ENCODE measurements around the gene KDM6A.
A peak's percentile ranks its signal among the peaks of the same experiment; 100 is the strongest.
"Not testable (repeated sequence)": the region's sequence is repeated elsewhere in the genome, so short reads cannot be mapped to it uniquely, and the experiment has no call there.

KDM6A gene

GRCh38 chrX:44872821-44873414 is at the start of gene KDM6A:
Gene KDM6A, plus strand, starts transcription at chrX:44873188. Its CDS starts 364 bp downstream, at chrX:44873552.
- DNase-seq = peak; percentile 79 to 82

GRCh38 chrX:44823193-44823592 is 49.8 kb upstream of the KDM6A start:
- DNase-seq = not testable (repeated sequence)

DNA sequence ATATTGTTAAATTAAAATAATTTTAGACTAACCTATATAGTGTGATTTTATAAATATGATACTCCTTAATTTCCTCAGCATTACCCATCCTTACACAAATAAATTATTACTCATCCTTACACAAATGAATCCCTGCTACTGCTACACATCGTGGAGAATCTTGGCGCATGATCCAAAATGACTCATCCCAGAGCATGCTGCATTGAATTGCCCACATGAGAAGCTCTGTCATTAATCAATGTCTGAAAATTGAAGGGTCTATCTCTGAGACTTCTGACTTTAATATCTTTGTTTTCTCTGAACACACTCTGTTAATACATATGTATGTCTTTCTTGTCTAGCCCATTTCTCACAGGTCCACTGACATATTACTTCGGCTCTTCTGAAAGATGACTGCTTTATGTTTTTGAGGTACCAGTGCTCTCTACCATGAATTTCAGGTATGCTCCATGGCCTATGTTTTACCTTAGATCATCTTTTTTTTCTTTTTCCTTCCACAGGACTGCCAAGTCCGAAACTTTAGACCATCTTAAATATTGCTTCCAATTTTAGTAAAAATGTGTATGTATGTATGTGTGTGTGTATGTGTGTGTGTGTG is 44.9 kb upstream of the KDM6A start:
- DNase-seq = no peak

DNA sequence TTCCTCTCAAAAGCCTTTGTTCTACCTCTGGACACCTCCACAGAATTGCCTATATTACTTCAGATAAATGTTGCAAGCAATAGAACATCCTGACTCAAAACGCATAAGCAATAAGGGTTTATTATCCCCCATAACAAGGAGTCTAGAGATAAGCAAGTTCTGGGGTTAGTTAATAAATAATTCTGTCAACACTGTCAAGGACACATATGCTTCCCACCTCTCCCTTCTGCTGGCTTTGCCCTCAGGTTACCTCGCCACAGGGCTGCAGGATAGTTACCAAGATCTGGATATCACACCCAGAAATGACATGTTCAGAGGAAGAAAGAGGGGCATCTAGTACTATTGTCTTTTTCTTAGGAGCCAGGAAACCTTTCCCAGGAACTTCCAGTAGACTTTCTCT is 43.2 kb upstream of the KDM6A start:
- no peak for DNase-seq

GRCh38 chrX:44842550-44843317 is 30.3 kb upstream of the KDM6A start:
- DNase-seq = no peak

DNA sequence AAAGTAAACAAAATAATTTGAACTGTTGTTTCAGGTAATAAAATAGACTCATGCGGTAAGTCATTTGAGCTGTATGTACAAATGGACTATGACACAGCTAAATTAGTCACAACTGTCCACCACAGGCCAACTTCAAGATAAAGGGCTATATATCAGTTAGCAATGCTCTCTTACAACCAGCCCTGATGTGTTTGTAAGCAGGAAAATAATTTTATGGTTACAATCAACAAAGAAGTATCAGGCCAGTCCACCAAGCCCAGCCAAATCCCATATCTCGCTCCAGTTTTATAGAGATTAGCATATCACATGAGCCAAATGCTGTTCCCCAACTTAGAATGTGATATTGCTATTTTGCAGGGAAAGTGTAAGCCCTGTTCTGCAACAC is 29.7 kb upstream of the KDM6A start:
- no peak for DNase-seq

DNA sequence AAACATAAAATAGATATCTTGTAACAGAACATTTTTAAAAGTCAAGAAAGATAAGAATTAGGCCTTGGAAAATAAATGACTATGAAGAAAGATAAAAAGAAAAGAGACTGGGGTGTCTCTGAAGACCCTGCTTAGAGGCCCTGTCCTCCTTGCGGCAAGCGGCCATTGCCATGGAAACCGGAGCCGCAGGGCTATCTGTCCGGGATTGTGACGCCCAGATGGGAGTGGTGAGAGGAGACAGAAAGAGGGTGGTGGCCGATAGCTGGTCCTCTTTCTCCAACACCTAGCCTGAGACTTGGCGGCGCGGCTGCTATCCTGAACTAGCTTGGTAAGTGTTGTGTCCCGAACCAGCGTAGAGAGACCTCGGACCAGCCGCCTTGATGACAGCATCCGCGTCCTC is 29.2 kb upstream of the KDM6A start, which contains the start of gene DUSP21:
Gene DUSP21 (plus strand): TSS at position 269 of the 400 bp plus-strand sequence. CDS start 112 bp downstream, at position 381.
- DNase-seq = no peak

DNA sequence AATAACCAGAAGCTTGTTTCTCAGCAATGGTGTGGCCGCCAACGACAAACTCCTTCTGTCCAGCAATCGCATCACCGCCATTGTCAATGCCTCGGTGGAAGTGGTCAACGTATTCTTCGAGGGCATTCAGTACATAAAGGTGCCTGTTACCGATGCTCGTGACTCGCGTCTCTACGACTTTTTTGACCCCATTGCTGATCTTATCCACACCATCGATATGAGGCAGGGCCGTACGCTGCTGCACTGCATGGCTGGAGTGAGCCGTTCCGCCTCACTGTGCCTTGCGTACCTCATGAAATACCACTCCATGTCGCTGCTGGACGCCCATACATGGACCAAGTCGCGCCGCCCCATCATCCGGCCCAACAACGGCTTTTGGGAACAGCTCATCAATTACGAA is 28.8 kb upstream of the KDM6A start:
- no peak for DNase-seq

GRCh38 chrX:44850891-44851290 is 22.1 kb upstream of the KDM6A start:
- DNase-seq = not testable (repeated sequence)

GRCh38 chrX:44871114-44871645 is 1.8 kb upstream of the KDM6A start:
- DNase-seq = no peak

DNA sequence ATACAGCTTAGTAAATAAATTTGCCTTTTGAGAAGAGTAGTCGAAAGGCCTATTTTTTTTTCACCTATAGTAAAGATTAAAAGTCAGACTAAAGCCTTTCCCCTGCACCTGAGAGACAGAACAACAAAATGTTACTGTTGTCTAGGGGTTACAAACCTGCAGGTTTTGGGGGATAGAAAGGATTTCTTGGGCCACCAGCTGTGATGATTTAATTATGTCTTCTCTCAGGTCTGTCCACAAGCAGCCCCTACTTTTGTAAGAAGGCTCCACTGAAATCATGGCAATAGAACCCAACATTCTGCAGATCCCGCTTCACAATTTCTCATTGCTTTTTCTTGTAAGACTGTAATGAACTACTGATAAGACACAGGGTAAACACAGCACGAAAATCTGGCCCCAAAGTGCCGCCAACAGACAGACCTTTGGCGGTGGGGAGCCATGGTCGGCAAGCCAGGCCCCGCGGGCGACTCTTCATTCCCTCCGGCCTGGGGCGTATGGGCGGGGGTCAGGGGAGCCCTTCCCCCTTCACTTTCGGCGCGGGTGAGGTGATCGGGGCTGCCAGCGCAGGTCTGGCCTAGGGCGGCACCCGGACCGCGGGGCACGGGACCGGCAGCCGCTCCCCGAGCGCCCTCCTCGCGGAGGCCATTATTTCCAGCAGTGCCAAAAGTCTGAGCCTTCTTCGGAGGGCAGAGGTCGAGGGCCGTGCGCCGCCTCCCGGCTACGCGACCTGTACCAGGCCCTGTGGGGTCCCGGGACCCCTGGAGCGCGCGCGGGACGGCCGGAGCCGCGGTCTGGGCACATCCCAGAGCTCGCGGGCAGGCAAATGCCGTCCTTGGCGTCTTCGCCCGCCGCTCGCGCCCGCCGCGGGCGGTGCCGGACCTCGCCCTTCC is 812 bp upstream of the KDM6A start:
- no peak for DNase-seq

DNA sequence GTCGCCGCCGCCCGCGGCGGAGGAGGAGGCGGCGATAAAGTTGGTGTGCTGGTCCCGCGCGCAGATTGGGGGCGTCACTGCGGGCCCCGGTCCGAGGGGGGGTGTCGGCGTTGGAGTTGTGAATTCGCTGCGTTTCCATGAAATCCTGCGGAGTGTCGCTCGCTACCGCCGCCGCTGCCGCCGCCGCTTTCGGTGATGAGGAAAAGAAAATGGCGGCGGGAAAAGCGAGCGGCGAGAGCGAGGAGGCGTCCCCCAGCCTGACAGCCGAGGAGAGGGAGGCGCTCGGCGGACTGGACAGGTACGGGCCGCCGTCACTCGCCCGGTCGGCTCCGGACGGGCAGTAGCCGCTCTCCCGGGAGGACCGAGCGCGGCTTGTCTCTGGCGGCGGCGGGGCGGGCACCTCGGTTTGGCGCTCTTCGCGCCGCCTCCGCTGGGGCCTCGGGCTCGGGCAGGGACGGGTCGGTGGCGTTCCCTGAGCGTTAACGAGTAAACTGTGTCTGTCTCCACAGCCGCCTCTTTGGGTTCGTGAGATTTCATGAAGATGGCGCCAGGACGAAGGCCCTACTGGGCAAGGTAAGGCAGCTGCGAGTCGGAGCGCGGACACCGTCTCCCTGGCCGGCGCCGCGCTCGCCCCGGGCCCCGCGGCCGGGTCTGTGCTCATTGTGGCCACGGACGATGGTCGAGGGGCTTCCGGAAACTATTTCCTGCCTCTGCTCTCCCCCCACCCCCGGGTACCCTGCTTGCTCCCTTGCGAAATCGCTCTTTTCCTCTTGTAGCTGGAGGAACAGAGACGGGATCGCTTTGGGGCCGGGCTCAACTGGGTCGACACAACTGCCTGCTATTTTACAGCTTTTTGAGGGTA is 658 bp downstream of the KDM6A start:
- DNase-seq = peak in 1 of 2 experiments; percentile 18

DNA sequence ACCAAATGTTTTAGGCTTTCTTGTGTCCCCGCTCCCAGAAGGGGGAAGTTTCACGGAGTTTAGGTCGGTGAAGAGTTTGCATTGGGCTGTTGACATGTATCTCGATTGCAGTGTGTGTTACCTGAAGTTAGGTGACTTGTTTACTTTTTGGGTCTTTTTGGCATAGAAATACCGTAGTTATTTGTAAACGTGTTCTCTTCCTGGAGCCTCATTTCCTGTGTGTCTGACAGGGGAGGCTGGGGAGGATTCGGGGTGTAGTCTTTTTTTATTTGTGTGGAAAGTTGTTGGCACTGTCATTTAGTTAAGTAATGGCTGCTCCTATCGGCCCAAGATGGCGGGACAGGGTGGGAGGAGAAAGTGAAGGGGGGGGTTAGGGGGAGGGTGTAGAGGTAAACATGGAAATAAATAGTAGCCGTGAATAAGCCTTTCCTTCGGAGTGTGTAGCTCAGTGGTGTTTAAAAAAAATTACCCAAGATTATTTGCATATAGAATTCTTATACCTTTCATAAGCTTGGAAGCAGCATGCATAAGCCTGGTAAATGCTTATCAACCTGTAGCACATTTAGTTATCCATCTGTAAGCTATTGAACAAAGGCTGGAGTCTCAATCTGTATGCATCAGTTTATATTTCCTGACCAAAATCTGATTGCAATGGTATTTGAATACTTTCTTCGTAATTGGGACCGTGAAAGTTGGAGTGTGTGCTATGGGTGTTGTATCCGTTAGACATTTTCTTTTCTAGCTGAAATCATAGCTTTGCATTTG is 1.6 kb downstream of the KDM6A start:
- no peak for DNase-seq

- DNase-seq = no peak
Observed at GRCh38 chrX:44875185-44875489, 2.1 kb downstream of the KDM6A start.

GRCh38 chrX:44876086-44876485 is 3.1 kb downstream of the KDM6A start:
- DNase-seq = no peak

DNA sequence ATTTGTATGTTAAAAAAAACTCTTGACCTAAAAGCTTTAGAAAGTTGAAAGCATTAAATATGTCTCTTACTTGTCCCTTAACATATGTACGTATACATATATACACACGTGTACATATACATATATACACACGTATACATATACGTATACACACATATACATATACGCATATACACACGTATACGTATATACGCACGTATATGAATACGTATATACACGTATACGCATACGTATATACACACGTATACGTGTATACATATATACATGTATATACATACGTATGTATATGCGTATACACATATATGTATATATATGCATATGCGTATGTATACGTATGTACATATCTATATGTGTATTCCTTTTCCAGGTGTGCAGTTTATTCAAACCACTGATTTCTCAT is 3.8 kb downstream of the KDM6A start:
- DNase-seq = no peak

DNA sequence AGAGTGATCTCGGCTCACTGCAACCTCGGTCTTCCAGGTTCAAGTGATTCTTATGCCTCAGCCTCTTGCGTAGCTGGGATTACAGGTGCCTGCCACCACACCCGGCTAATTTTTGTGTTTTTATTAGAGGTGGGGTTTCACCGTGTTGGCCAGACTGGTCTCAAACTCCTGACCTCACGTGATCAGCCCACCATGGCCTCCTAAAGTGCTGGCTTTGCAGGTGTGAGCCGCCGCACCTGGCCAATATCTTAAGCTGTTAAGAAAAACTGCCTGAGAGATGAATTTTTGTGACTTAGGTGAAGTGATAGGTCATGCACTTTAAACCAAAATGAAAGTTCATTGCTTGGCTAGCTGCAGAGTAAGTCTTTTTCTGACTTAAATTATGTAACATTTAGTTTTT is 5.8 kb downstream of the KDM6A start:
- no peak for DNase-seq

GRCh38 chrX:44881549-44881948 is 8.6 kb downstream of the KDM6A start:
- no peak for DNase-seq

DNA sequence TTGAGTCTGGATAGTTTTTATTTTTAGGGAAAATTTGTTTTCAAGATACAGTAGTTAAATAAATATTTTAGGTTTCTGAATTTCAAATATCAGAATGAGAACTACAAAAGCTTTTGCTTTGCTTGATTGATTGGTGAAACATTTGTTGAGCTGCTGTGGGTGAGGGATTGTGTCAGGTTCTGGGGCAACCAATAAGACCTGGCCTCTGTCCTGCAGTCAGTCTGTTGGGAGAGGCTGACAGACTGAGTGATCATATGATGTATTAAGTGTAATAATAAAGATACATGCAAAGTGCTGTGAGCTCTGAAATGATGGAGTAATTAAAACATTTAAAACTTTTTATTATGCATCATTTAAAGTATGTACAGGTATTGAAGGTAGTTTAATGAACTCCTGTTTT is 9.6 kb downstream of the KDM6A start:
- DNase-seq = no peak

GRCh38 chrX:44884944-44885343 is 12.0 kb downstream of the KDM6A start:
- DNase-seq = no peak

- no peak for DNase-seq
Observed at GRCh38 chrX:44889824-44890223, 16.8 kb downstream of the KDM6A start.
